CD14-positive monocyte (primary cell): ENCODE results near the gene NFAM1. TPM values are rescaled to one million over a fixed set of nuclear protein-coding genes. Genes with fewer than 3 reads are reported as not detected.

Source experiments
- DNase-seq, 3 donors: peaks; one replicate each; pipeline ENCODE4 v3.0.0-alpha.2; 2011 to 2022
- H2AFZ ChIP-seq: 2 replicates; pipeline ENCODE4 v1.6.0; 2012; ENCODE audit warnings: mild to moderate bottlenecking, low read depth, low read length, inconsistent platforms; ENCODE audit not compliant: insufficient read depth, poor library complexity, severe bottlenecking
- H3K27ac ChIP-seq, 2 donors: 1 replicate in 1 of 2; 2 replicates in 1 of 2; pipeline ENCODE4 v1.5.1; 2012 to 2013; ENCODE audit warnings: low read length in 2 of 2, control low read depth in 1 of 2, inconsistent platforms in 1 of 2, low read depth in 1 of 2, mild to moderate bottlenecking in 1 of 2
- H3K27me3 ChIP-seq, 2 donors: one replicate each; pipeline versions ENCODE4 v1.6.0 to v1.6.1; 2011 to 2013; ENCODE audit warnings: low read length in 2 of 2; ENCODE audit not compliant: control insufficient read depth in 2 of 2, insufficient read depth in 2 of 2
- H3K36me3 ChIP-seq, 2 donors: replicated peaks in 1 of 2; 1 replicate in 1 of 2; 2 replicates in 1 of 2; pipeline versions ENCODE4 v1.5.1 to v1.6.1; 2012 to 2013; ENCODE audit warnings: low read length in 2 of 2, control low read depth in 1 of 2, inconsistent platforms in 1 of 2, mild to moderate bottlenecking in 1 of 2; ENCODE audit not compliant: insufficient read depth in 2 of 2, control insufficient read depth in 1 of 2
- H3K4me1 ChIP-seq, 2 donors: 1 replicate in 1 of 2; 2 replicates in 1 of 2; pipeline versions ENCODE4 v1.5.1 to v1.6.1; 2012 to 2013; ENCODE audit warnings: low read length in 2 of 2, control low read depth in 1 of 2, inconsistent platforms in 1 of 2, mild to moderate bottlenecking in 1 of 2, moderate library complexity in 1 of 2; ENCODE audit not compliant: insufficient read depth in 2 of 2, control insufficient read depth in 1 of 2
- H3K4me2 ChIP-seq: replicated peaks from 2 replicates; pipeline ENCODE3; 2012; ENCODE audit warnings: low read length, moderate library complexity, mild to moderate bottlenecking; ENCODE audit not compliant: poor library complexity, severe bottlenecking; ENCODE audit errors: extremely low read depth
- H3K4me3 ChIP-seq, 3 experiments: fragments of 200-600 bp in 1 of 3; sonication (generic) in 1 of 3; replicated peaks in 1 of 3; 1 replicate in 2 of 3; 2 replicates in 1 of 3; pipeline ENCODE4 v1.5.1; 2011 to 2013; ENCODE audit warnings: low read length in 3 of 3, mild to moderate bottlenecking in 3 of 3, control low read depth in 2 of 3, low read depth in 2 of 3, inconsistent platforms in 1 of 3, moderate library complexity in 1 of 3
- H3K79me2 ChIP-seq: 2 replicates; pipeline ENCODE4 v1.6.0; 2012; ENCODE audit warnings: mild to moderate bottlenecking, control low read depth, inconsistent platforms, low read length, moderate library complexity; ENCODE audit not compliant: insufficient read depth
- H3K9ac ChIP-seq: 2 replicates; pipeline ENCODE4 v1.6.0; 2017; ENCODE audit warnings: low read length, mild to moderate bottlenecking; ENCODE audit not compliant: insufficient read depth, poor library complexity, severe bottlenecking
- H3K9me3 ChIP-seq, 2 donors: replicated peaks in 1 of 2; 1 replicate in 1 of 2; 2 replicates in 1 of 2; pipeline versions ENCODE4 v1.5.1 to v1.6.1; 2012 to 2013; ENCODE audit warnings: low read length in 2 of 2, control low read depth in 1 of 2; ENCODE audit not compliant: control insufficient read depth in 1 of 2, insufficient read depth in 1 of 2
- H4K20me1 ChIP-seq: 2 replicates; pipeline ENCODE4 v1.6.0; 2012; ENCODE audit warnings: mild to moderate bottlenecking, low read length, control low read depth, moderate library complexity; ENCODE audit not compliant: insufficient read depth
- H3K27ac Mint-ChIP-seq, 7 donors: one replicate each; pipeline ENCODE4 v1.8.0; 2020; ENCODE audit warnings: mild to moderate bottlenecking in 7 of 7, mixed read lengths in 7 of 7, moderate library complexity in 6 of 7, inconsistent platforms in 2 of 7
- H3K27me3 Mint-ChIP-seq, 3 donors: one replicate each; pipeline ENCODE4 v1.8.0; 2021 to 2022; ENCODE audit warnings: low read depth in 3 of 3, mild to moderate bottlenecking in 3 of 3, mixed read lengths in 3 of 3, moderate library complexity in 3 of 3, inconsistent platforms in 1 of 3
- H3K36me3 Mint-ChIP-seq, 2 donors: one replicate each; pipeline ENCODE4 v1.8.0; 2020; ENCODE audit warnings: mixed read lengths in 2 of 2, inconsistent platforms in 1 of 2, mild to moderate bottlenecking in 1 of 2
- H3K4me1 Mint-ChIP-seq: one replicate; pipeline ENCODE4 v1.8.0; 2020; ENCODE audit warnings: mild to moderate bottlenecking, mixed read lengths
- H3K4me3 Mint-ChIP-seq, 2 donors: one replicate each; pipeline ENCODE4 v1.8.0; 2020; ENCODE audit warnings: mild to moderate bottlenecking in 2 of 2, mixed read lengths in 2 of 2, moderate library complexity in 1 of 2
- H3K9me3 Mint-ChIP-seq, 7 donors: one replicate each; pipeline ENCODE4 v1.8.0; 2020 to 2022; ENCODE audit warnings: mixed read lengths in 7 of 7, mild to moderate bottlenecking in 6 of 7, moderate library complexity in 6 of 7, inconsistent platforms in 2 of 7
- CTCF ChIP-seq: fragments of 200-600 bp; IDR thresholded peaks from one replicate; pipeline ENCODE4 v1.8.0; 2022; ENCODE audit warnings: antibody characterized with exemption, mild to moderate bottlenecking
- WGBS: methylation state at CpG from one replicate; pipeline ENCODE4 v1.1.5; 2013; ENCODE audit warnings: missing lambda C conversion rate; ENCODE audit not compliant: insufficient coverage; 5-methylcytosine and 5-hydroxymethylcytosine counted together
- intact Hi-C, 2 donors: fragments of 100-400 bp; cut with micrococcal nuclease; formaldehyde crosslinking; loops; one replicate each; pipeline versions ENCODE4 v1.15.0 to v1.15.1; 2023
- polyA plus RNA-seq, 3 donors: library from polyadenylated mRNA; depleted of rRNA in 1 of 3; unstranded in 2 of 3; stranded (reverse) in 1 of 3; fragments of 300-500 nt in 2 of 3; fragments of >200 nt in 1 of 3; fragmentation: Illumina TruSeq in 2 of 3; gene quantifications; 1 replicate in 2 of 3; 2 replicates in 1 of 3; pipeline ENCODE4 v1.2.3, GENCODE V29; 2012 to 2021

The NFAM1 gene
- polyA plus RNA-seq, 3 donors: 36.0 to 71.0 (median 69.7) TPM

GRCh38 chr22:42379966-42380537, 52.2 kb downstream of the NFAM1 start:
- H3K4me1 Mint-ChIP-seq: peaks cover 30% of the 10 kb centered on the region
- no peaks in the 10 kb centered on the region for H3K9me3 ChIP-seq
- no peak overlapping the region for H3K27ac ChIP-seq
- peaks cover 28 to 29% of the 10 kb centered on the region in 2 donors for H3K36me3 ChIP-seq
- H3K9ac ChIP-seq: no peak overlapping the region
- intact Hi-C loops: loop anchor here in 1 of 2 donors (10.0 kb wide), 1 partner anchor 755 kb away; the partner anchor contains the start of genes DESI1 and XRCC6
- H4K20me1 ChIP-seq: peaks cover 84% of the 10 kb centered on the region
- peaks cover 22 to 23% of the 10 kb centered on the region in 2 donors for H3K4me1 ChIP-seq
- peaks cover 3 to 8% (median 7%) of the 10 kb centered on the region in 3 donors for H3K27me3 Mint-ChIP-seq
- peaks cover 39 to 42% of the 10 kb centered on the region in 2 donors for H3K36me3 Mint-ChIP-seq
- H3K4me3 ChIP-seq: no peak overlapping the region
- no peaks in the 10 kb centered on the region for H3K79me2 ChIP-seq
- H3K27ac Mint-ChIP-seq: peak overlapping the region in 1 of 7 donors; percentile 35
- H3K4me2 ChIP-seq: no peak overlapping the region
- H2AFZ ChIP-seq: no peak overlapping the region
- no peak for TF ChIP-seq CTCF
- no peaks in the 10 kb centered on the region for H3K27me3 ChIP-seq
- no peak overlapping the region for H3K4me3 Mint-ChIP-seq
- no peak for DNase-seq
- H3K9me3 Mint-ChIP-seq: peaks cover 0 to 2% (median 0%) of the 10 kb centered on the region in 7 donors
- WGBS: 98% methylated on average over 13 of the region's 16 CpGs

GRCh38 chr22:42376711-42377554, 55.3 kb downstream of the NFAM1 start:
- Mint-ChIP-seq H3K27me3 (peaks cover 8 to 18% (median 9%) of the 10 kb centered on the region in 3 donors), H3K27ac (peak overlapping the region in 3 of 7 donors; percentile 15 to 92 (median 26)), H3K4me1 (peaks cover 40% of the 10 kb centered on the region), H3K36me3 (peaks cover 13 to 14% of the 10 kb centered on the region in 2 donors), H3K9me3 (peaks cover 0 to 2% (median 0%) of the 10 kb centered on the region in 7 donors), H3K4me3 (peak overlapping the region in 1 of 2 donors; percentile 62)
- H3K4me3 ChIP-seq: no peak overlapping the region
- H3K9ac ChIP-seq: no peak overlapping the region
- TF ChIP-seq CTCF: no peak
- DNase-seq: peak; percentile 16 to 59 (median 41)
- H3K27me3 ChIP-seq: peaks cover 0 to 2% of the 10 kb centered on the region in 2 donors
- H3K9me3 ChIP-seq: no peaks in the 10 kb centered on the region
- H3K79me2 ChIP-seq: no peaks in the 10 kb centered on the region
- peaks cover 30 to 32% of the 10 kb centered on the region in 2 donors for H3K4me1 ChIP-seq
- intact Hi-C loops: loop anchor here in 1 of 2 donors (10.0 kb wide), 1 partner anchor 752 kb away; the partner anchor contains the start of genes DESI1 and XRCC6
- no peak overlapping the region for H2AFZ ChIP-seq
- no peak overlapping the region for H3K27ac ChIP-seq
- H3K36me3 ChIP-seq: no peaks in the 10 kb centered on the region
- H3K4me2 ChIP-seq: no peak overlapping the region
- peaks cover 53% of the 10 kb centered on the region for H4K20me1 ChIP-seq
- WGBS: 84% methylated on average over 5 of the region's 12 CpGs
